SH-SY5Y (cell line): ENCODE data around the gene HARS2.

ENCODE experiments used
- GATA2 ChIP-seq: IDR thresholded peaks from 2 replicates; pipeline ENCODE4 v1.6.1; 2011; ENCODE audit warnings: mild to moderate bottlenecking, low read depth, low read length
- GATA3 ChIP-seq: IDR thresholded peaks from 2 replicates; pipeline ENCODE4 v1.6.1; 2011; ENCODE audit warnings: low read depth, mild to moderate bottlenecking, low read length, moderate library complexity

HARS2 gene

GRCh38 chr5:140690376-140690932, 801 bp upstream of the HARS2 start:
- TF ChIP-seq GATA3 (no peak), GATA2 (no peak)

DNA sequence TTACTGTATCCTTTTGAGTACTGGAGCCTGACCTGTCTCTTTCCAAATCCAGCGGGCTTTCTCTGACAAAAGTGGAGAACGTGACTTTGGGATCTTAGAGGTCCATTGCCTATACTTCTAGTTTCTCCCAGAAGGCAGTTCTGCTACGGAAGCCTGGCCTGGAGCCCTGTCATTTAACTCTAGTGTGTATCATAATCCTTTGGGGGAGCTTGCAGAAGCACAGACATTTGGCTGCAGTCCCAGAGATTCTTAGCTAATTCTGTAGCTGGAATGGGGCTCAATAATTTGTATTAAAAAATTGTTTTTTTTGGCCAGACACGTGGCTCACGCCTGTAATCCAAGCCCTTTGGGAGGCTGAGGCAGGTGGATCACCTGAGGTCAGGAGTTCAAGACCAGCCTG, 3.0 kb downstream of the HARS2 start:
- TF ChIP-seq GATA3 (no peak), GATA2 (no peak)

DNA sequence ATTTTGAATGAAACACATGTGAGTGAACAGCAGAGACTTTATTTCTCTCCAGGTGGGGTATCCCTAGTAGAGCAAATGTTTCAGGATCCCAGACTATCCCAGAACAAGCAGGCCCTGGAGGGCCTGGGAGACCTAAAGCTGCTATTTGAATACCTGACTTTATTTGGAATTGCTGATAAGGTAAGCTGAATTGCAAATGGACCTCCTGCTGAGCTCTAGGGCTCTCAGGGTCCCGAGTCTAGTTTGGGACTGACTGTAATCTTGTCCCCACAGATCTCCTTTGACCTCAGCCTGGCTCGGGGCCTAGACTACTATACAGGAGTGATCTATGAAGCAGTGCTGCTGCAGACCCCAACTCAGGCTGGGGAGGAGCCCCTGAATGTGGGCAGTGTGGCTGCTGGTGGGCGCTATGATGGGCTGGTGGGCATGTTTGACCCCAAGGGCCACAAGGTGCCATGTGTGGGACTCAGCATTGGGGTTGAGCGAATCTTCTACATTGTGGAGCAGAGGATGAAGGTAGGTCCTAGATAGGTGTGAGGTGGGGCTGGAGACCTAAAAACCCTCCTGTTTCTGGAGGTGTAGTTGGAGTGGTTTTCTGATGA, 5.7 kb downstream of the HARS2 start:
- no peak for TF ChIP-seq GATA3
- no peak for TF ChIP-seq GATA2

DNA sequence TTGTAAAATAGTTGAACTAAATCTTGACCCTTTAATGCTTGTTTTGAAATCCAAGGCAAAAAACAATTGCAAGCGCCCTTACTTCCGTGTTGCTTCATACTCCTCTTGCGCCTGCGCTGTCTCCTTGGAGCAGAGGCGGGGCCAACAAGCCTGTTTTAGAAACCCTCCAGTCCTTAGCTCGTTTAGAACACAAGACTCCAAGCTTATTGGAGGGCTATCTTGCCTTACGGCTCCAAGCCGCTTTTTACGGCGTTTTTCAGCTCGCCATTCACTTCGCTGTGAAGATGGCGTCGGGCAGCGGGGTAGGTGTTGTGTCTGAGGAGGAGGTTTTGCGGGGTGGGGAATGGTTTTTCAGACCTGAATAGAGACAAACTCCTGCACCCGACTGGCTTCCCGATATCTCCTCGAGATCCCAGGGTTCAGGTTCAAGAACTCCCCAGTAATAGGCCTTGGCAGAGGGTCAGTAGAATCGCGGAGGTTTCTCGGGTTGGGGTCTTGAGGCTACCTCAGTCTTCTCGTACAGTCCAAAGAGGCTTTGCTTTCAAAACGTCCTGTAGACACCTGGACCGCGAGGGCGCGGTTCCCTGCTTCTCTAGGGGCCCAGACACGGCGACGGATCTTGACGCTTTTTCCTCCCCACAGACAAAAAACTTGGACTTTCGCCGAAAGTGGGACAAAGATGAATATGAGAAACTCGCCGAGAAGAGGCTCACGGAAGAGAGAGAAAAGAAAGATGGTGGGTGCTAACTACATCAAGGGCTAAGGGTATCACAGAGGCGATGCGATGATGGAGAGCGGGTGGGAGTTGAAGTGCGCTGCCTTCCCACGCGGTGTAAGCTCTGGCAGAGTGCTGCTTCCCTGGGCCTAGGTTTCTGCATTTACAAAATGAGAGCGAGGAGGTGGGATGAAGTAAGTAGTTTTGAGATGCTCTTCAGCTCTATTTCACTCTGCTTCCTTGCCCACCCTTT, 9.2 kb downstream of the HARS2 start, which contains the start of gene ZMAT2:
Gene ZMAT2, plus strand, starts transcription at position 271 of the 968 bp plus-strand sequence. Its CDS starts 14 bp downstream, at position 285.
- TF ChIP-seq GATA3, result no peak
- TF ChIP-seq GATA2, result no peak

GRCh38 chr5:140707812-140708211, 16.6 kb downstream of the HARS2 start:
- TF ChIP-seq GATA2 (no peak), GATA3 (no peak)

DNA sequence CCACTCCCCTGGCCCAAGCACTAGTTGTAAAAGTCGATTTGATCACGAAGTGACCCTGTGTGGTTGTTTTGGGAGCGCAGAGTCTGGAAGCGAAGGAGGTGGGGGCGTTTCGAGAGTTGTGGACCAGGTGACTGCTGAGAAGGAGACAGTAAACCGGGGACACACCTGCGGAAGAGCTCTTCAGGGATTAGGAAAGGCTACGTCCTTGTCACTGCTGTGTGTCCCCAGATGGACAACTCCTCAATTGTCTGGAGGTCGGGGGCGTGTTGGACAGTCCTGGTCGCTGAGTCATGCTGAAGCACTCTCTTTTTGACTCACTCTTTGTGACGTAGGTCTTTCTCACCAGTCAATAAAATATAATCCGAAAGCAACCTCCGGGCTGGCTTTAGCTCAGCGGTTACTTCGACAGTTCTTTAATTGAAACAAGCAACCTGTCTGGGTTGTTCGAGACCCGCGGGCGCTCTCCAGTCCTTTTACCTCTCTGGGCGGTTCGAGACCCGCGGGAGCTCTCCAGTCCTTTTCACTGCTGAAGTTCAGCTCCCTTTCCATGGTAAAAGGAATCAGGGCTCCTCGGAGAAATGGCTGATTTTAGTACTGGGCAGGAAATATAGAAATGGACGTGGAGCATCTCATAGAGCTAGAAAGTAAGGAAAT, 19.8 kb downstream of the HARS2 start:
- TF ChIP-seq GATA3, result no peak
- no peak for TF ChIP-seq GATA2

- TF ChIP-seq GATA2, result no peak
- TF ChIP-seq GATA3, result no peak
Measured at GRCh38 chr5:140711794-140712193, 20.5 kb downstream of the HARS2 start.

GRCh38 chr5:140713562-140714094, 22.4 kb downstream of the HARS2 start:
- TF ChIP-seq GATA3, result no peak
- TF ChIP-seq GATA2, result no peak

GRCh38 chr5:140718266-140718592, 27.0 kb downstream of the HARS2 start:
- no peak for TF ChIP-seq GATA2
- no peak for TF ChIP-seq GATA3

DNA sequence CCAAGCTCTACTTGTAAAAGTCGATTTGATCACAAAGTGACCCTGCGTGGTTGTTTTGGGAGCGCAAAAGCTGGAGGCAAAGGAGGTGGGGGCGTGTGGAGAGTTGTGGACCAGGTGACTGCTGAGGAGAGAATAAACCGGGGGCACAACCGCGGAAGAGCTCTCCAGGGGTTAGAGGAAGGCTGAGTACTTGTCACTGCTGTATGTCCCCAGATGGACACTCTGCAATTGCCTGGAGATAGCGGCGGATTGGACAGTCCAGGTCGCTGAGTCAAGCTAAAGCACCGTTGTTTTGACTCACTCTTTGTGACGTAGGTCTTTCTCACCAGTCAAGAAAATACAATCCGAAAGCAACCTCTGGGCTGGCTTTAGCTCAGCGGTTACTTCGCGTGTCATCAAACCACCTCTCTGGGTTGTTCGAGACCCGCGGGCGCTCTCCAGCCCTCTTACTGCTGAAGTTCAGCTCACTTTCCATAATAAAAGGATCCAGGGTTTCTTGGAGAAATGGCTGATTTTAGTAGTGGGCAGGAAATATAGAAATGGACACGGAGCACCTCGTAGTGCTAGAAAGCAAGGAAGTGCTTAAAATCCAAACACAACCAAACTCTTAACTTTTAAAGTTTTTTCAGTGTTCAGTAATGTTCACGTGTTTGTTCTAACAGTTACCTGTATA, 34.7 kb downstream of the HARS2 start:
- no peak for TF ChIP-seq GATA2
- TF ChIP-seq GATA3, result no peak

DNA sequence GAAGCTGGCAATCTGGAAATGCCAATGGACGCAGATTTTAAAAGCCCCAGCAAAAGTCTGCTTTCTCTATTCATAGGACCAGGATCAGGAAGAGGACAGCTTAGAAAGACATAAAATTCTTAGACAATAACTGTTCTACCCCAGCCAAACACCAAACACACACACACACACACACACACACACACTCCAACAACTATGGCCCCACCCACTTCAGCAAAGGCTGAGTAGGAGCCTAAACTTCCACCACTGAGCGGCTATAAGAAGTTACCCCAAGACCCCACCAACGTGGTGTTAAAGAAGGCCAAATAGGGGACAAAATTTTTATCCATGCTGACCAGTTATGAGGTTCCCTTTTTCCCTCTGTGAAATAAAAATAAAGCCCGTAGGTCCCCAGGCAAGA, 41.8 kb downstream of the HARS2 start:
- no peak for TF ChIP-seq GATA3

GRCh38 chr5:140734354-140734753, 43.1 kb downstream of the HARS2 start:
- TF ChIP-seq GATA2 (no peak), GATA3 (no peak)

DNA sequence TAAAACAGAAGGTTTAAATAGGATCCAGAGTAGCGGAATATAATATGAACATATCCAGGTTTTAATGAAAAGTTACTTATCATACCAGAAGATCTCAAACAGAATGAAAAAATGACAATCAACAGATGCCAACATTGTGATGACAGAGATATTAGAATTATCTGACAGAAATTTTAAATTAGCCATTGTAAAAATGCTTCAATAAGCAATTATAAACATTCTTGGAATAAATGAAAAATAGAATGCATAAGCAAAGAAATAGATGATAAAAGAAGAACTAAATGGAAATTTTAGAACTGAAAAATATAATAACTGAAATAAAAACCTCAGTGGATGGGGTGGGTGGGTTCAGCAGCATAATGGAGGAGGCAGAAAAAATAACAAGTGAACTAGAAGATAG, 46.2 kb downstream of the HARS2 start:
- no peak for TF ChIP-seq GATA3
- TF ChIP-seq GATA2, result no peak
